DND-41 (cell line): ENCODE data around the gene ACOX3.
"Not testable (repeated sequence)": the region's sequence is repeated elsewhere in the genome, so short reads cannot be mapped to it uniquely, and the experiment has no call there.

Source experiments
- ATAC-seq: fragments of 200-7000 bp; cut with Tn5 transposase; 3 replicates; pipeline ENCODE4 v1.9.1; 2021; ENCODE audit warnings: low read depth; ENCODE audit not compliant: insufficient read depth
- DNase-seq: peaks from one replicate; pipeline ENCODE4 v3.0.0-alpha.2; 2020
- H2AFZ ChIP-seq: 2 replicates; pipeline ENCODE4 v1.6.0; 2012; ENCODE audit warnings: low read depth, low read length
- H3K27ac ChIP-seq: 2 replicates; pipeline ENCODE4 v1.5.1; 2012; ENCODE audit warnings: low read length, inconsistent platforms
- H3K27me3 ChIP-seq: fragments of 200-600 bp; sonication (generic); 2 replicates; pipeline ENCODE4 v1.6.0; 2012; ENCODE audit warnings: low read length, mild to moderate bottlenecking, inconsistent platforms; ENCODE audit not compliant: insufficient read depth, poor library complexity
- H3K36me3 ChIP-seq: 2 replicates; pipeline ENCODE4 v1.5.1; 2012; ENCODE audit warnings: low read length, inconsistent platforms; ENCODE audit not compliant: insufficient read depth
- H3K4me1 ChIP-seq: 2 replicates; pipeline ENCODE4 v1.5.1; 2012; ENCODE audit warnings: mild to moderate bottlenecking, low read length; ENCODE audit not compliant: insufficient read depth
- H3K4me2 ChIP-seq: 2 replicates; pipeline ENCODE4 v1.6.0; 2012; ENCODE audit warnings: mild to moderate bottlenecking, moderate library complexity, low read length, inconsistent platforms; ENCODE audit not compliant: insufficient read depth
- H3K4me3 ChIP-seq, 2 experiments: fragments of 200-600 bp in 1 of 2; shearing (Covaris generic) in 1 of 2; 2 replicates each; pipeline ENCODE4 v1.5.1; 2012 to 2016; ENCODE audit warnings: inconsistent platforms in 2 of 2, low read length in 2 of 2, mild to moderate bottlenecking in 2 of 2, low read depth in 1 of 2, moderate library complexity in 1 of 2
- H3K79me2 ChIP-seq: 2 replicates; pipeline ENCODE4 v1.6.0; 2012; ENCODE audit warnings: low read length, inconsistent platforms; ENCODE audit not compliant: insufficient read depth
- H3K9ac ChIP-seq: 2 replicates; pipeline ENCODE4 v1.6.0; 2012; ENCODE audit warnings: low read depth, mild to moderate bottlenecking, inconsistent platforms, low read length, moderate library complexity
- H3K9me3 ChIP-seq: 2 replicates; pipeline ENCODE4 v1.5.1; 2012; ENCODE audit warnings: low read length, moderate library complexity, mild to moderate bottlenecking, inconsistent platforms; ENCODE audit not compliant: insufficient read depth, severe bottlenecking
- H4K20me1 ChIP-seq: 2 replicates; pipeline ENCODE4 v1.6.0; 2012; ENCODE audit warnings: low read length; ENCODE audit not compliant: insufficient read depth
- CTCF ChIP-seq: IDR thresholded peaks from 2 replicates; pipeline ENCODE4 v1.5.1; 2012; ENCODE audit warnings: borderline replicate concordance, low read length, moderate library complexity, mild to moderate bottlenecking; ENCODE audit not compliant: poor library complexity, severe bottlenecking; ENCODE audit errors: extremely low read depth
- EZH2 ChIP-seq: IDR thresholded peaks from 3 replicates; pipeline ENCODE4 v1.6.1; 2012; ENCODE audit warnings: borderline replicate concordance, low read depth, mild to moderate bottlenecking, moderate library complexity, low read length, inconsistent platforms; ENCODE audit not compliant: severe bottlenecking

The ACOX3 gene

GRCh38 chr4:8422786-8423185 lies 17.7 kb downstream of the ACOX3 start:
- Histone ChIP-seq H3K9me3 (no peaks in the 10 kb centered on the region), H3K36me3 (no peaks in the 10 kb centered on the region), H2AFZ (no peak overlapping the region), H3K4me3 (no peak overlapping the region), H3K27ac (no peak overlapping the region), H4K20me1 (no peaks in the 10 kb centered on the region), H3K27me3 (no peaks in the 10 kb centered on the region), H3K9ac (no peak overlapping the region), H3K4me2 (no peak overlapping the region), H3K4me1 (peaks cover 15% of the 10 kb centered on the region), H3K79me2 (peaks cover 7% of the 10 kb centered on the region; the same call in 1 of the 2 replicates)
- no peak for ATAC-seq
- no peak for DNase-seq
- TF ChIP-seq EZH2 (no peak), CTCF (no peak)

- H3K9ac ChIP-seq, result no peak overlapping the region
- no peak overlapping the region for H2AFZ ChIP-seq
- H3K36me3 ChIP-seq, result no peaks in the 10 kb centered on the region
- TF ChIP-seq CTCF (no peak), EZH2 (no peak)
- H3K4me2 ChIP-seq, result no peak overlapping the region
- no peak for ATAC-seq
- H3K27ac ChIP-seq, result no peak overlapping the region
- H3K27me3 ChIP-seq, result no peaks in the 10 kb centered on the region
- no peak for DNase-seq
- H3K9me3 ChIP-seq, result no peaks in the 10 kb centered on the region
- 0 out of 2 replicates have a peak, but pooled peaks cover 3% of the 10 kb centered on the region for H3K79me2 ChIP-seq
- H3K4me1 ChIP-seq, result peaks cover 10% of the 10 kb centered on the region
- no peaks in the 10 kb centered on the region for H4K20me1 ChIP-seq
- no peak overlapping the region for H3K4me3 ChIP-seq
These were observed 18.2 kb downstream of the ACOX3 start for GRCh38 chr4:8422327-8422726.

GRCh38 chr4:8420151-8420550 lies 20.4 kb downstream of the ACOX3 start:
- H3K79me2 ChIP-seq, H3K4me3 ChIP-seq, H3K36me3 ChIP-seq, H4K20me1 ChIP-seq, H3K4me2 ChIP-seq, H3K9ac ChIP-seq, H2AFZ ChIP-seq, H3K27ac ChIP-seq, H3K4me1 ChIP-seq, DNase-seq, ATAC-seq, H3K27me3 ChIP-seq, H3K9me3 ChIP-seq: not testable (repeated sequence)

- Histone ChIP-seq H3K9me3 (no peaks in the 10 kb centered on the region), H3K27ac (no peak overlapping the region), H3K4me1 (no peaks in the 10 kb centered on the region), H4K20me1 (peaks cover 3% of the 10 kb centered on the region; the same call in 1 of the 2 replicates), H3K27me3 (no peaks in the 10 kb centered on the region), H3K4me2 (no peak overlapping the region), H3K36me3 (peaks cover 12% of the 10 kb centered on the region), H3K79me2 (no peaks in the 10 kb centered on the region), H2AFZ (no peak overlapping the region), H3K4me3 (no peak overlapping the region), H3K9ac (no peak overlapping the region)
- ATAC-seq (no peak), DNase-seq (no peak)
- TF ChIP-seq CTCF (no peak), EZH2 (no peak)
These were observed 21.1 kb downstream of the ACOX3 start for GRCh38 chr4:8419222-8420041.
